GM12872 (cell line): Measurements from ENCODE around the gene ATG5.

ENCODE experiments used
- CTCF ChIP-seq: IDR thresholded peaks from 3 replicates; pipeline ENCODE4 v1.5.1; 2011; ENCODE audit warnings: low read depth, mild to moderate bottlenecking, low read length, moderate library complexity; ENCODE audit not compliant: insufficient read depth

ATG5 gene

DNA sequence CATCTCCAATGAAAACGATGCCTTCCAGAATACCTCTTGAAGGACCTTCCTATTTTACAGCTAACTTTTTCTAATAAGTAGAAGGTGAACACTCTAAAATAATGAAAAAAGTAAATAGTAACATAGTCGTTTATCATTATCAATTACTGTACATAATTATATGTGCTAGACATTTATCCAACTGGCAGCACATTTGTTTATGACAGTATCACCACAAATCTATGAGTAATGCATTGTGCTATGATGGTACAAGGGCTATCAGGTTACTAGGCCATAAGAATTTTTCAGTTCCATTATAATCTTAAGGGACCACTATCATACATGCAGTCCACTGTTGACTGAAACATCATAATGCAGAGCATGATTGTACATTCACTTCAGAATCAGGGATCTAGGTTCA is 68.4 kb downstream of the ATG5 start:
- TF ChIP-seq CTCF: no peak

- no peak for TF ChIP-seq CTCF
Measured at GRCh38 chr6:106256201-106256968, 69.2 kb downstream of the ATG5 start.

DNA sequence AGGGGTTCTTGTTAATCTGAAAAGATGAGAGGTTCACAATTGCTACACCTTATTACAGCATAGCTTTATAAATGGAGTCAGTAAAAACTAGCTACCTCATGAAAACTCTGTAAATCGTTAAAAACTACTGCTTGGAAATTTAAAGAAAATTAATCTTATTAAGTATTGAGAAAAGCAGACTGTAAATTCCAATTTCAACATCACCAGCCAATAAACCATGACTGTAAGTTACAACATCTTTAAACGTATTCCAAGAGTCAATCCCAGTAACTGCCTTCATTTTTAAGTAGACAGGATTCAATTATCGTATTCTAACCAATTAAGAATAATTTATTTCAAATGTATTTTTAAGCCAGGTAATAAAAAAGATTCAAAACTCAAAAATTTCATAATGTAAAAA is 70.3 kb downstream of the ATG5 start:
- no peak for TF ChIP-seq CTCF

GRCh38 chr6:106254636-106255035 is 70.9 kb downstream of the ATG5 start:
- no peak for TF ChIP-seq CTCF

DNA sequence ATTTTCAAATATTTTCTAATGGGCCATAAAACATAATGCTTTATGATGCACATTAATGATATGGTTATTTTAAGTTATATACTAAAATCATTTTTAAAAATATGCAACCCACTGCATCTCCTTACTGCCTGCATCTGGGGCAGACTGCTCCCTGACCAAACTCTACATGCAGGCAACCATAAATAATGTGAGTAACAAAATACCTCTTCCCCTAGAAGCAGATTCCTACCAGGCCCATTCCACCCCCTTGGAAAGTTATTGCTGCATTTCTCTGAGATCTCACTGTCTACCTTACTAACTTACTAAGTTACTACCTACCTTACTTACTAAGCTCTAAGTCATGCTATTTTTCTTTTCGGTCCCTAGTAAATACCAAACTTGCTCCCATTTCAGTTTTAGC is 71.8 kb downstream of the ATG5 start:
- TF ChIP-seq CTCF: no peak

DNA sequence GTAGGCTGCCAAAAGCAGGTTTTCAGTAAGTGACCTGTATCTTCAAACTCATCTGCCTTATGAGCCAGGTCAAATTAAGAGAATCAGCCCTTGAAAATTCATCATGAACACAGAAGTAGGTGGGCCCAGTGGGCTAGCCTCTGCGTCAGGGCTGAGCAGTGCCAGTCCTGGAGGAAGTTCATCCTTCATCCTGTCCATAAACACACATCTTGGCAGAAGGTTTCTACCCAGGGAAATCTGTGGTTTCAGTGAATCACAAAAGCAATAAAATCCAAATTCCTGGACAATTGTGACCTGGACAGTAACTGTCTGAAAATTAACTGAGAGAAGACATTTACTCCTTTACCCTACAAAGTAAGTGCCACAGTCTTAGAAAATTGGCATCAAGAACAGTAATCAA is 72.4 kb downstream of the ATG5 start:
- no peak for TF ChIP-seq CTCF

DNA sequence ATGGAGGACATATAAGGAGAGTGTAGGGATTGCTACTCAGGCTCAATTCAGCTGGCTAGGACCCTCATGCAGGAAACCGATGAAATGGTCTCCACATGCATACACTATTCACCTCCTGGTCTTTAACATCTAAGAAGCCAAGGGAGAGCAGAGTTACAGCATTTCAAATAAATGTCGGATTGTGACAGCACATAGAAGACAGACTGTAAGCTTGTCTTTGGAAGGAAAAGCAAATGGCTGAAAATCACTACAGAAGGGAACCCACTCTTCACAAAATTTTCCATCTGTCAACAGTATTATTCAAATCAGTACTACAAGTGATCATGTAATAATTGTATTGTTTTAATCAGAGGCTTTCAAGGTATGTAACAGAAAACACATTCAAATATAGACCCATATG is 72.9 kb downstream of the ATG5 start:
- TF ChIP-seq CTCF: no peak

- TF ChIP-seq CTCF: no peak
Measured at GRCh38 chr6:106250953-106251352, 74.6 kb downstream of the ATG5 start.
